Activated T-cell treated with anti-CD3 and anti-CD28 coated beads, Interleukin-2, amount 50 U/mL, for 1 hour (primary cell): Measurements from ENCODE around the gene KIAA0040.

Experiments used
- DNase-seq: peaks from one replicate; pipeline ENCODE4 v3.0.0-alpha.2; 2020

The KIAA0040 gene

GRCh38 chr1:175200678-175201521 is 8.3 kb upstream of the KIAA0040 start:
- no peak for DNase-seq

- DNase-seq: no peak
Measured at GRCh38 chr1:175198332-175198731, 5.8 kb upstream of the KIAA0040 start.

GRCh38 chr1:175197531-175197930 is 5.0 kb upstream of the KIAA0040 start:
- DNase-seq: no peak

- no peak for DNase-seq
Measured at GRCh38 chr1:175195798-175196197, 3.2 kb upstream of the KIAA0040 start.

- no peak for DNase-seq
Measured at GRCh38 chr1:175195281-175195680, 2.7 kb upstream of the KIAA0040 start.

- no peak for DNase-seq
Measured at GRCh38 chr1:175193527-175193910, 943 bp upstream of the KIAA0040 start.

- peak; percentile 44 for DNase-seq
Measured at GRCh38 chr1:175192111-175192629, 406 bp downstream of the KIAA0040 start.

- no peak for DNase-seq
Measured at GRCh38 chr1:175191659-175192058, 917 bp downstream of the KIAA0040 start.

- peak; percentile 47 for DNase-seq
Measured at GRCh38 chr1:175188936-175189335, 3.6 kb downstream of the KIAA0040 start.

GRCh38 chr1:175186433-175187160 is 6.0 kb downstream of the KIAA0040 start:
- DNase-seq: no peak

- no peak for DNase-seq
Measured at GRCh38 chr1:175185903-175186302, 6.7 kb downstream of the KIAA0040 start.

- no peak for DNase-seq
Measured at GRCh38 chr1:175183586-175183985, 9.0 kb downstream of the KIAA0040 start.

GRCh38 chr1:175182201-175182746 is 10.3 kb downstream of the KIAA0040 start:
- DNase-seq: no peak

GRCh38 chr1:175179837-175180590 is 12.6 kb downstream of the KIAA0040 start:
- DNase-seq: no peak

GRCh38 chr1:175178456-175178855 is 14.1 kb downstream of the KIAA0040 start:
- DNase-seq: no peak

- DNase-seq: no peak
Measured at GRCh38 chr1:175178056-175178455, 14.5 kb downstream of the KIAA0040 start.

GRCh38 chr1:175176246-175176645 is 16.3 kb downstream of the KIAA0040 start:
- DNase-seq: no peak

- no peak for DNase-seq
Measured at GRCh38 chr1:175174309-175175102, 18.1 kb downstream of the KIAA0040 start.

GRCh38 chr1:175173531-175173930 is 19.0 kb downstream of the KIAA0040 start:
- no peak for DNase-seq

GRCh38 chr1:175172503-175172902 is 20.1 kb downstream of the KIAA0040 start:
- DNase-seq: no peak

GRCh38 chr1:175171036-175171913 is 21.3 kb downstream of the KIAA0040 start:
- no peak for DNase-seq
